ENCODE results near the gene FCHSD2. TPM values are rescaled to one million over a fixed set of nuclear protein-coding genes. Genes with fewer than 3 reads are reported as not detected.

The FCHSD2 gene
- total RNA-seq, 2 donors from 2014 or later: 56.5 to 75.3 TPM

GRCh38 chr11:73188301-73188700, 46.2 kb upstream of the FCHSD2 start:
- DNase-seq (ENCODE audit: low spot score) (no peak), ATAC-seq (ENCODE audit: insufficient number of reproducible peaks, low FRiP score, low read depth) (no peak)
- H3K27ac ChIP-seq: no peak overlapping the region
- no peaks in the 10 kb centered on the region for H3K36me3 ChIP-seq
- peaks cover 16 to 48% of the 10 kb centered on the region in 2 donors for H3K4me1 ChIP-seq (ENCODE audit: control insufficient read depth in 1 of 2, low read depth in 2 of 2)
- TF ChIP-seq, protein P1, sequence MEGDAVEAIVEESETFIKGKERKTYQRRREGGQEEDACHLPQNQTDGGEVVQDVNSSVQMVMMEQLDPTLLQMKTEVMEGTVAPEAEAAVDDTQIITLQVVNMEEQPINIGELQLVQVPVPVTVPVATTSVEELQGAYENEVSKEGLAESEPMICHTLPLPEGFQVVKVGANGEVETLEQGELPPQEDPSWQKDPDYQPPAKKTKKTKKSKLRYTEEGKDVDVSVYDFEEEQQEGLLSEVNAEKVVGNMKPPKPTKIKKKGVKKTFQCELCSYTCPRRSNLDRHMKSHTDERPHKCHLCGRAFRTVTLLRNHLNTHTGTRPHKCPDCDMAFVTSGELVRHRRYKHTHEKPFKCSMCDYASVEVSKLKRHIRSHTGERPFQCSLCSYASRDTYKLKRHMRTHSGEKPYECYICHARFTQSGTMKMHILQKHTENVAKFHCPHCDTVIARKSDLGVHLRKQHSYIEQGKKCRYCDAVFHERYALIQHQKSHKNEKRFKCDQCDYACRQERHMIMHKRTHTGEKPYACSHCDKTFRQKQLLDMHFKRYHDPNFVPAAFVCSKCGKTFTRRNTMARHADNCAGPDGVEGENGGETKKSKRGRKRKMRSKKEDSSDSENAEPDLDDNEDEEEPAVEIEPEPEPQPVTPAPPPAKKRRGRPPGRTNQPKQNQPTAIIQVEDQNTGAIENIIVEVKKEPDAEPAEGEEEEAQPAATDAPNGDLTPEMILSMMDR (IDR thresholded peaks at IDR 0.05): no peak
- H3K9me3 ChIP-seq: no peaks in the 10 kb centered on the region
- H3K4me3 ChIP-seq: no peak overlapping the region
- no peaks in the 10 kb centered on the region for H3K27me3 ChIP-seq (replicated peaks; ENCODE audit: insufficient read depth)

DNA sequence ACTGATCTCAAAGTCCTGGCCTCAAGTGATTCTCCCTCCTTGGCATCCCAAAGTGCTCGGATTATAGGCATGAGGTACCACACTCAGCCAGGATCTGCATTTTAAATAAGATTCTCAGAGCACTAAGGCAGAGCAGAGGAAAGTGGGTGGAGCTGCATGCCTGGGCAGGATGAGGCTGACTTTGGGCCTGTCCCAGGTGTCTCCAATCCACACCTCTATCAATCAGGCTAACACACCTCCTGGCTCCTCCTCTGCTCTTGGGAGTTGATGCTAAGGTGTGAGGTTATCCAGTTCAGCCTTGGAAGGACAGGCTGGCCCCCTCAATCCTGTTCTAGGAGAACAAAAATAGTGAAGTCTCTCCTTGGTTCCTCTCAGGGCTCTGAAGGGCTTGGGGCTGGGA, 45.7 kb upstream of the FCHSD2 start:
- TF ChIP-seq, protein P1 (IDR thresholded peaks at IDR 0.05): no peak
- no peak overlapping the region for H3K27ac ChIP-seq

DNA sequence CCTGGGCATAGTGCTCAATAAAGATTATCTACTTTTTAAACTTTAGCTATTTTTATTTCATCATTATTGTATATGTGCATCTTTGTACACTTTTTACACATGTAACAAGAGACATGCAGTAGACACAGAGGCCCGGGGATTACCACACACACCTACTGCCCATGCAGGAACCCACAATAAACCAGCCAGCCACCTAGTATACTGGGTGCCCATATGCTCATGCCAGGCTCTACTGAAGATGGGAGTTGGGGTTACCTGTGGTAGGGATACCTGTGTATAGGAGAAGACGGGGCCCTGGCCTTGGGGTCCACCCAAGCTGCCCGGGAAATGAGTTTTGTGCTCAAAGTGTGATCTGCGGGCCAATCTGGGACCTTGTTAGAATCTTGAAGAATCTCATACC, 44.8 kb upstream of the FCHSD2 start:
- no peak overlapping the region for H3K4me3 ChIP-seq
- H3K36me3 ChIP-seq: no peaks in the 10 kb centered on the region
- H3K4me1 ChIP-seq (ENCODE audit: control insufficient read depth in 1 of 2, low read depth in 2 of 2): peaks cover 16 to 48% of the 10 kb centered on the region in 2 donors
- H3K9me3 ChIP-seq: no peaks in the 10 kb centered on the region
- no peaks in the 10 kb centered on the region for H3K27me3 ChIP-seq (replicated peaks; ENCODE audit: insufficient read depth)
- ATAC-seq (ENCODE audit: insufficient number of reproducible peaks, low FRiP score, low read depth) (no peak), DNase-seq (ENCODE audit: low spot score) (no peak)
- H3K27ac ChIP-seq: no peak overlapping the region
- TF ChIP-seq, protein P1 (IDR thresholded peaks at IDR 0.05): no peak

More for the DNA sequence above, 45.7 kb upstream of the FCHSD2 start:
- no peaks in the 10 kb centered on the region for H3K27me3 ChIP-seq (replicated peaks; ENCODE audit: insufficient read depth)
- DNase-seq (ENCODE audit: low spot score) (no peak), ATAC-seq (ENCODE audit: insufficient number of reproducible peaks, low FRiP score, low read depth) (no peak)
- peaks cover 16 to 48% of the 10 kb centered on the region in 2 donors for H3K4me1 ChIP-seq (ENCODE audit: control insufficient read depth in 1 of 2, low read depth in 2 of 2)
- H3K9me3 ChIP-seq: no peaks in the 10 kb centered on the region
- no peak overlapping the region for H3K4me3 ChIP-seq
- H3K36me3 ChIP-seq: no peaks in the 10 kb centered on the region

DNA sequence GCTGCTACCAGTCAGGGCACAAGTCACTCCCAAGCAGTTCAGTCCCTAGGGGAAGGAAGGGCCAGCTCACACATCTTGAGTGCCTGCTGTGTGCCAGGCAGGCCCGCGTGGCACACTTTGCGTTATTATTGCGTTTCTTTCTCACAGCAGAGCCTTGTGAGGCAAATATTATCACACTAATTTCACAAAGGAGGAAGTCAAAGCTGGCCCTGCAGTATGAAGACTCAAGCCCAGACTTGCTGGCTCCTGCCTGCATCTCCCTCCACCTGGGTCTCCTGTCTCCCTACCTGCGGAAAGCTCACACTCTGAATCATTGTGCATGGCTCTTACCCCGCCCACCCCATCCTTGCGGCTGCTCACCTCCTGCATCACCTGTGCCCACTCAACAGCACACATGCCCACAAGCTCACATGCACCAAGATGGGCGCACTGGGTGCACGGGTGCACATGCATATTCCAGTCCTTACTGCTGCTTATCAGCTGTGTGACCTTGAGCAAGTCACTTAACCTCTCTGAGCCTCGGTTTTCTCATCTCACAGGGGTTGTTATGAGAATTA, 44.3 kb upstream of the FCHSD2 start:
- H3K27me3 ChIP-seq (replicated peaks; ENCODE audit: insufficient read depth): no peaks in the 10 kb centered on the region
- no peaks in the 10 kb centered on the region for H3K9me3 ChIP-seq
- ATAC-seq (ENCODE audit: insufficient number of reproducible peaks, low FRiP score, low read depth) (peak; percentile 52), DNase-seq (ENCODE audit: low spot score) (no peak)
- peak overlapping the region; percentile 16 for H3K4me3 ChIP-seq
- H3K36me3 ChIP-seq: no peaks in the 10 kb centered on the region
- peaks cover 16 to 48% of the 10 kb centered on the region in 2 donors for H3K4me1 ChIP-seq (ENCODE audit: control insufficient read depth in 1 of 2, low read depth in 2 of 2)
- peak overlapping the region; percentile 77 to 86 for H3K27ac ChIP-seq
- TF ChIP-seq, protein P1 (IDR thresholded peaks at IDR 0.05): no peak

DNA sequence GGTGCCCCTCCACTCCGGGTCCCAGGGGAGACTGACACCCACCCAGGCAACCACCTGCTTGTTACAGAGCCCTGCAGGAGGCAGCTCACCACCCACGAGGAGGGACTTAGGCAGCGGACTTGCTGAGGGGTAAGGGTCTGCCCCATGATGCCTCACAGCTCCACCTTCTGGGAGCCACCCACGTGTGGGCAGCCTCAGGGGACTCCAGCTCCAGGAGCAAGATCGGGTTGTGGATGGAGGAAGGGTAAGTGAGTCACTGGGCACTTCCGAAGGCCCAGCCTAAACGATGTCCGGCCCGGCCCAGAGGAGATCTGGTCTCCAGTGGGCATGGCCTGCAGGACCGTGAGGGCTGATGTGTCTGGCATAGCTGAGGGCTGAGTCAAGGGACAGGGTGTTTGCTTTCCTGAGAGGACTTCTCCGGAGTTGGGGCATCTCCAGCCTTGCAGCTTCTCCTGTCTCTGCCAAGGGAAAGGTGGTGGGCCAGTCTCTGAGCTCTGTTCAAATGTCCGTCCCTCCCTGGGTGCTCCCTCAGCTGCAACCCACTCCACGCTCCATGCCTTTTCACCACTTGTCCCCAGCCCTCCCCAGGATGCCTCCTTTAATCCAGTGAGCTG, 43.7 kb upstream of the FCHSD2 start:
- ATAC-seq (ENCODE audit: insufficient number of reproducible peaks, low FRiP score, low read depth): peak; percentile 65
- TF ChIP-seq, protein P1 (IDR thresholded peaks at IDR 0.05): no peak
- Histone ChIP-seq H3K9me3 (no peaks in the 10 kb centered on the region), H3K27me3 (replicated peaks; ENCODE audit: insufficient read depth) (no peaks in the 10 kb centered on the region), H3K4me1 (ENCODE audit: control insufficient read depth in 1 of 2, low read depth in 2 of 2) (peaks cover 16 to 48% of the 10 kb centered on the region in 2 donors), H3K27ac (peak overlapping the region; percentile 77 to 86), H3K36me3 (no peaks in the 10 kb centered on the region), H3K4me3 (peak overlapping the region; percentile 16)
- DNase-seq (ENCODE audit: low spot score): peak; percentile 62

Data from thoracic aorta (tissue), 2 donors.